Umbilical cord (tissue), 2 donors: ENCODE measurements around the gene LAMB1. TPM values are rescaled to one million over a fixed set of nuclear protein-coding genes. Genes with fewer than 3 reads are reported as not detected.
"Not testable (repeated sequence)": the region's sequence is repeated elsewhere in the genome, so short reads cannot be mapped to it uniquely, and the experiment has no call there.

ENCODE experiments used
- DNase-seq: peaks from one replicate; pipeline ENCODE4 v3.0.0-alpha.2; 2015; ENCODE audit warnings: low spot score
- total RNA-seq: library from RNA; depleted of rRNA; stranded (reverse); fragments of >200 nt; gene quantifications from one replicate; pipeline ENCODE4 v1.2.3, GENCODE V29; 2014; ENCODE audit warnings: low replicate concordance; ENCODE audit not compliant: insufficient read depth

The LAMB1 gene
- 491 TPM for total RNA-seq

- DNase-seq: peak; percentile 85
Observed at GRCh38 chr7:108002726-108003598, at the start of gene LAMB1. Gene LAMB1 (minus strand): TSS chr7:108003161. CDS start chr7:108002885, 276 bp downstream.

GRCh38 chr7:108051454-108051853, 48.5 kb upstream of the LAMB1 start:
- no peak for DNase-seq

- no peak for DNase-seq
Observed at GRCh38 chr7:108049962-108050361, 47.0 kb upstream of the LAMB1 start.

DNA sequence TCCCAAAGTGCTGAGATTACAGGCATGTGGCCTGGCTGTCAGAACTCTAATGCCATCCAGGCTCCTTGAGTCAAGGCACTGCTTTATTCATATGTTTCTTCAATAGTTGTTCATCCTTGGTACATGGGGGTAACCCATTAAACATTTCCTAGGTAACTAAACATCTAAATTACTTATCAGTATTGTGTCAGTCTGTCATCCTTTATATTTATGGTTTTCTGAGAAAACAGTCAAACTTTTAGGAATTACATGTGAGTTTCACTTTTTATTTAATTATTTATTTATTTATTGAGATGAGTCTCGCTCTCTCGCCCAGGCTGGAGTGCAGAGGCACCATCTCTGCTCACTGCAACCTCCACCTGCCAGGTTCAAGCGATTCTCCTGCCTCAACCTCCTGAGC, 45.5 kb upstream of the LAMB1 start:
- DNase-seq: no peak

DNA sequence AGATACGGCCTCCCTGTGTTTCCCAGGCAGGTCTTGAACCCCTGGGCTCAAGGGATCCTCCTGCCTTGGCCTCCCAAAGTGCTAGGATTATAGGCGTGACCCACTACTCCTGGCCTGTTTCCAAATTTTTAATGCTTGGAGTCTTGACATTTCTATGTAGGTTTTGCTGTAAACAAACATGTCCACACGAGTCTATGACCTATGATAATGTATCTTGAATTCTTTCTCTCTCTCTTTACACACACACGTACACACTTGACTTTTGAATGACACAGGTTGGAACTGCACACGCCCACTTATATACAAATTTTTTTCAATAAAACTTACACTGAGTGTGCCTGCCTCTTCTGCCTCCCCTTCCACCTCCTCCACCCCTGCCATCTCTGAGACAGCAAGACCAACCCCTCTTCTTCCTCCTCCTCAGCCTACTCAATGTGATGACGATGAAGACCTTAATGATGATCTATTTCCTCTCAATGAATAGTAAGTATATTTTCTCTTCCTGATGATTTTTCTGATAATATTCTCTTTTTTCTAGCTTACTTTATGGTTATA, 44.1 kb upstream of the LAMB1 start:
- no peak for DNase-seq

GRCh38 chr7:108045669-108046068, 42.7 kb upstream of the LAMB1 start:
- peak; percentile 56 for DNase-seq

- peak; percentile 94 for DNase-seq
Observed at GRCh38 chr7:108045154-108045553, 42.2 kb upstream of the LAMB1 start.

DNA sequence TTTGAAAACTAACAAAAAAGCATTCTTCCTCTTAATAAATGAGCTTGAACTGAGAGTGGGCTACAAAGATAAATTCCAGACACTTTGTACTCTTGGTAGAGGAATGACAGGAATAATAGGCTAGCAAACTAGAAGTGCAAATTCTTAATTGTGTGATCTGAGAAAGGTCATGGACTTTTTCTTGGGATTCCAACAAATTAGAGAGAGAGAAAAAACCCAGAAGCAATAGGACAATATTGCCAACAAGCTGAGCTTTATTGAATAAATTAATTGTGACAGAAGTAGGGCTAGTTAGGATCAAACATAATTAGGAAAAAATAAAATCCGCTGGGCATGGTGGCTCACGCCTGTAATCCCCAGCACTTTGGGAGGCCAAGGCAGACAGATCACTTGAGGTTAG, 41.4 kb upstream of the LAMB1 start:
- DNase-seq: no peak

GRCh38 chr7:108038986-108039385, 36.0 kb upstream of the LAMB1 start:
- DNase-seq: no peak

GRCh38 chr7:108037741-108038140, 34.8 kb upstream of the LAMB1 start:
- no peak for DNase-seq

- no peak for DNase-seq
Observed at GRCh38 chr7:108037140-108037539, 34.2 kb upstream of the LAMB1 start.

DNA sequence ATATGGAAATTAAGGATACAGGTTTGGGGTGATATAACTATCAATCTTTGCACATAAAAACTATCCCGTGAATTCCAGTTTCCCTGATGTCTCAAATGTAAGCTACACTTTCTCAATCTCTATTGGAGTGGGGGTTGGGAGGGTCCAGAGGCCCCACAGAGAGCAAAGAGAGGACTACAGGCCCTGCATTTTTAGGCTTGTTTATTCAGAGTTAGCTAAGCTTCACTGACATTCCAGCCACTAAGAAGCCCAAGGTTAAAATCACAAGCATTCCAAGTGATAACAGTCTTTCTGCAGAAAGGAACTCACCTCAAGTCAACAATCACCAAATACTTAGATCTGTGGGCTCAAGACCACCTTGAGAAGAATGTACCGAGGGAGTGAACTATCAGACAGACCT, 31.6 kb upstream of the LAMB1 start:
- no peak for DNase-seq

DNA sequence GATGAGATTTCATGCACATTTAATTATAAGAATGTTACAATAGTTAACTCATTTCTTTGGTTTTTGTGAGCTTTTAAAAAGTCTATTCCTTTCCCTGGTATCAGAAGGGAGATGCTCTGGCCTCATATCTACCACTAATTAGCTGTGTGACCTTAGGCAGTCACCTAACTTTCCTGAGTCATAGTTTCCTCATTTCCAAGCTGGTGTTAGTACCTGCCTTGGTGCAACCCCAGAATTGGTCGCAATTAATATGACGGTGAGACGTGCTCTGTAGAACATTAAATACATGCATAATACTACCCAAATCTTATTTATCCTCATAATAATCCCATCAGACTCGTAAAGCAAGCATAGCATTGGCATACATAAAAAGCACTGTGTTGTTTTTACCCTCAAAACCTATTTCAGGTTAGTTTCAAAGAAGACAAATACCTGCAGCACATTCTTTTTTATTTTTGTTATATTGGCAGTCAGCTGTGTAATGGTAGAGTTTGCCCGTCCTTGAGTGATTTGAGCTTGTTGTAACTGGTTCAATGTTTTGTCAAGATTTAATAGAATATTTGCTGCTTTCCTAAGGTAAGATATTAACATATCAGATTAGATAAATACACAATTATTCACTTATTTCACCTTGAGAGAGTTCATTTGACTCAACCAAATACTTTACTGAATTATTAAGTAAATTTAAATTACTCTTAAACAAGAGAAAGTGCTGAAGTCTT, 31.0 kb upstream of the LAMB1 start:
- no peak for DNase-seq

DNA sequence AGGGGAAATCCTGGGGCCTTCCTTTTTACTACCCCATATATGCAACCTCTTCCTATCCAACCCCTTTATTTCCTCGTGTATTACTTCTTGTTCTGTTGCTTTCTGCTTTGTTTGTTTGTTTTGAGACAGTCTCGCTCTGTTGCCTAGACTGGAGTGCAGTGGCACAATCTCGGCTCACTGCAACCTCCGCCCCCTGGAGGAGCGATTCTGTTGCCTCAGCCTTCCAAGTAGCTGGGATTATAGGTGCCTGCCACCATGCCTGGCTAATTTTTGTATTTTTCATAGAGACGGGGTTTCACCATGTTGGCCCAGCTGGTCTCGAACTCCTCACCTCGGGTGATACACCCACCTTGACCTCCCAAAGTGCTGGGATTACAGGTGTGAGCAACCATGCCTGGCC, 30.3 kb upstream of the LAMB1 start:
- DNase-seq: not testable (repeated sequence)

DNA sequence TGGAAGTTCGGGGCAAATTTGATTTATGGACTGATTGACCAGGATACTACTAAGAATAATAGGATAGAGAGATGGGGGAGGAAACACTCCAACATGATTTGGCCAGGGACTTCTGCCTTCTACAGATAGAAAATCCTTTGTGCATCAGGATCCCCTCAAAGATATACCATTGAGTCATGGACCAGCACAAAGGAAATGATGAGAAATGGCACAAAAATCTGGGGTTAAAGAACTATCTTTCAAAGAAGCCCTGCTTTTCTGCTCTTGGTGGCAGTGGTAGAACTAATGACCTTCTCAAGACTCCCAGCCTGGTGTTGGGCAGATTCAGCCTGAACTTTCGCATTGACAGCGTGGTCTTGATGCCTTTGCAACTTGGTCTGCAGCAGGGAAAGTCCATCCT, 27.6 kb upstream of the LAMB1 start:
- no peak for DNase-seq

- no peak for DNase-seq
Observed at GRCh38 chr7:108029034-108029433, 26.1 kb upstream of the LAMB1 start.

- DNase-seq: no peak
Observed at GRCh38 chr7:108028111-108028510, 25.1 kb upstream of the LAMB1 start.

DNA sequence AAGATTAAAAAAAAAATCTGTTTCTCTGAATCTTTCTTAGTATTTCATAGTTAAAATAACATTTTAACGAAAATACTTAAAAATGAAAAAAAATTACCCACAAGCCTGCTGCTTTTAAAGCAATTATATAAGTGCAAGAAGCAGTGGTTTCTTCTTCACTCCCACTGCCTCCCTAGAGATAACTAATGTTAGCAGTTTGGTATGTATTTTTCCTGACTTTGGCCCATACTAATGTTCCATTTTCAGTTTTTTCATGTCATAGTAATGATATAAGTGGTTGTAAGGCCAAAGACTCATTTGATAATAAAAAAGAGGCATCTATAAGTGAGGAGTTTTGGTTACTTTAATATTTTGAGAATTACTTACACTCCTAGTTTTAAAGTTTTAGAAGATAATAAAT, 24.3 kb upstream of the LAMB1 start:
- DNase-seq: no peak

GRCh38 chr7:108026647-108027046, 23.7 kb upstream of the LAMB1 start:
- no peak for DNase-seq

DNA sequence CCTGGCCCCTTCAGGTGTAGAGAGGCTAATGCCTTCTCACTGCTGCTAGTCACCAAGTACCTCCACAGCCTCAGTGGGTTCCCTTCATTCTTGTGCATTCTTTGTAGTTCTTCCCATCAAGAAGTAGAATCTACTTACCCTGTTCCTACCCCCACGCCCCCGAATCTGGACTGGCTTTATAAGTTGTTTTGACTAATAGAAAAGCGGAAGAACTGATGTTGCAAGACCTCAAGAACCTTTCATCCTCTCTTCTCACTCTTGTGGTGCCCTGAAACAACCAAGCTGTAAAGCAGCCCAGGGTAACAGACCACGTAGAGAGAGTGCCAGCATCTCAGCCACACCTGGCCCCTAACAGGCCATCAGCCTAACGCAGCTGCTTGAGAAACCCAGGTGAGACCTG, 23.2 kb upstream of the LAMB1 start:
- DNase-seq: no peak

- DNase-seq: no peak
Observed at GRCh38 chr7:108024538-108024937, 21.6 kb upstream of the LAMB1 start.

GRCh38 chr7:108020585-108020984, 17.6 kb upstream of the LAMB1 start:
- DNase-seq: no peak

- DNase-seq: no peak
Observed at GRCh38 chr7:108018668-108019067, 15.7 kb upstream of the LAMB1 start.
